ENCODE measurements around the gene PKP1. TPM values are rescaled to one million over a fixed set of nuclear protein-coding genes. Genes with fewer than 3 reads are reported as not detected.

The PKP1 gene
- total and polyA plus RNA-seq, 2 donors (not counting 3 experiments of a cell fraction or from before 2014, with no cell fraction given), result 0.01 TPM; not detected in 1

DNA sequence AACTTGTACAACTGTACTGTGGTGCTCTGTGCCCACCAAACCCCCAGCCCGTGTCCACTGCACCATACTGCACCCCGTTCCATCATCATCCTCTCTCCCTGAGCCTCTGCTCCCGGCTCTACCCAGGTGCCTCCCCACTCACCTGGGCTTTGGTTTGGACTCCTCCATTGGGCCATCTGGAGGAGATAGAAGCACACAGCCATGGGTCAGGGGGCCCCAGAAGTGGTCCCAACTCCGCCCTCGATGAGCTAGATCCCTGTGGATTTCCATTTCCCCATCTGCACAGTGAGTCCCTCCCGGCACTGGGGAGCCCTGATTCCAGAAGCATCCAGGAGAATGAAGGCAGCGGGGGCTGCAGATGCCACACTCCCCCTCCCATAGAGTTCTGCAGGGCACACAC is 83.4 kb downstream of the PKP1 start:
- no peak for TF ChIP-seq POLR2AphosphoS5 (IDR thresholded peaks at IDR 0.05; ENCODE audit: insufficient read depth, low read depth, low read length)
- TF ChIP-seq, protein P1, sequence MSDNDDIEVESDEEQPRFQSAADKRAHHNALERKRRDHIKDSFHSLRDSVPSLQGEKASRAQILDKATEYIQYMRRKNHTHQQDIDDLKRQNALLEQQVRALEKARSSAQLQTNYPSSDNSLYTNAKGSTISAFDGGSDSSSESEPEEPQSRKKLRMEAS (IDR thresholded peaks at IDR 0.05; ENCODE audit: insufficient read depth, insufficient read length), result no peak
- no peak for TF ChIP-seq JUN (IDR thresholded peaks at IDR 0.05; ENCODE audit: borderline replicate concordance, insufficient read depth, insufficient read length, low read depth)
- TF ChIP-seq, protein P2, sequence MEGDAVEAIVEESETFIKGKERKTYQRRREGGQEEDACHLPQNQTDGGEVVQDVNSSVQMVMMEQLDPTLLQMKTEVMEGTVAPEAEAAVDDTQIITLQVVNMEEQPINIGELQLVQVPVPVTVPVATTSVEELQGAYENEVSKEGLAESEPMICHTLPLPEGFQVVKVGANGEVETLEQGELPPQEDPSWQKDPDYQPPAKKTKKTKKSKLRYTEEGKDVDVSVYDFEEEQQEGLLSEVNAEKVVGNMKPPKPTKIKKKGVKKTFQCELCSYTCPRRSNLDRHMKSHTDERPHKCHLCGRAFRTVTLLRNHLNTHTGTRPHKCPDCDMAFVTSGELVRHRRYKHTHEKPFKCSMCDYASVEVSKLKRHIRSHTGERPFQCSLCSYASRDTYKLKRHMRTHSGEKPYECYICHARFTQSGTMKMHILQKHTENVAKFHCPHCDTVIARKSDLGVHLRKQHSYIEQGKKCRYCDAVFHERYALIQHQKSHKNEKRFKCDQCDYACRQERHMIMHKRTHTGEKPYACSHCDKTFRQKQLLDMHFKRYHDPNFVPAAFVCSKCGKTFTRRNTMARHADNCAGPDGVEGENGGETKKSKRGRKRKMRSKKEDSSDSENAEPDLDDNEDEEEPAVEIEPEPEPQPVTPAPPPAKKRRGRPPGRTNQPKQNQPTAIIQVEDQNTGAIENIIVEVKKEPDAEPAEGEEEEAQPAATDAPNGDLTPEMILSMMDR (IDR thresholded peaks at IDR 0.05; ENCODE audit: extremely low read depth in 1 of 2, insufficient read depth in 1 of 2, low read depth in 1 of 2, low read length in 2 of 2), result no peak
- no peak for TF ChIP-seq FOS (IDR thresholded peaks at IDR 0.05; ENCODE audit: borderline replicate concordance, insufficient read depth, low read length)
- no peak for TF ChIP-seq POLR2A (IDR thresholded peaks at IDR 0.05; ENCODE audit: low read depth, low read length)
- no peak for TF ChIP-seq EZH2 (IDR thresholded peaks at IDR 0.05; ENCODE audit: borderline replicate concordance, low read depth, low read length, severe bottlenecking)
- no peak for TF ChIP-seq MYC (IDR thresholded peaks at IDR 0.05; ENCODE audit: low read depth, low read length)
- no peak for TF ChIP-seq GATA2 (IDR thresholded peaks at IDR 0.05; ENCODE audit: insufficient read depth, insufficient read length, low read depth, low read length)
- Histone ChIP-seq H2AFZ (ENCODE audit: low read depth, low read length) (no peak overlapping the region), H3K9me3 (replicated peaks; ENCODE audit: control insufficient read depth, insufficient read depth, low read length) (no peaks in the 10 kb centered on the region), H3K9ac (replicated peaks; ENCODE audit: extremely low read depth, insufficient read depth, low read length) (no peak overlapping the region), H3K4me3 (replicated peaks in 1 of 3; ENCODE audit: insufficient read depth in 1 of 3, low read depth in 1 of 3, low read length in 3 of 3) (no peak overlapping the region), H3K27ac (ENCODE audit: insufficient read depth, low read depth, low read length) (no peak overlapping the region), H3K4me2 (ENCODE audit: insufficient read depth, low read length) (no peak overlapping the region), H4K20me1 (replicated peaks; ENCODE audit: control insufficient read depth, extremely low read depth, insufficient read depth, low read length) (no peaks in the 10 kb centered on the region), H3K4me1 (ENCODE audit: control insufficient read depth, extremely low read depth, insufficient read depth, low read length) (no peaks in the 10 kb centered on the region), H3K9me1 (replicated peaks; ENCODE audit: control insufficient read depth, extremely low read depth, insufficient read depth, low read length) (no peaks in the 10 kb centered on the region), H3K27me3 (ENCODE audit: control insufficient read depth in 2 of 2, insufficient read depth in 2 of 2, low read length in 2 of 2) (peaks cover 0 to 7% of the 10 kb centered on the region in 2 experiments), H3K79me2 (ENCODE audit: control insufficient read depth, insufficient read depth, low read length) (no peaks in the 10 kb centered on the region), H3K36me3 (ENCODE audit: control insufficient read depth in 2 of 2, extremely low read depth in 1 of 2, insufficient read depth in 2 of 2, low read length in 2 of 2) (no peaks in the 10 kb centered on the region)
- ChIA-PET CTCF (interaction anchor here (1.1 kb wide), 1 partner anchor 18 kb away, joined by 4 read pairs; no protein-coding TSS in a partner anchor), POLR2A (no interaction called here)
- dilution Hi-C loops (cut with MboI; ENCODE audit: extremely low pct_ligation_motif_present, low sequenced_read_pairs), result no loop called here
- intact Hi-C loops (cut with micrococcal nuclease), result no loop called here
- BruUV-seq (replicated peaks), result no TSS peak
- FAIRE-seq, result no peak
- no peak for DNase-seq (ENCODE audit: low read depth, low spot score)
